ENCODE results near the gene EXOC6B.

Gene EXOC6B

DNA sequence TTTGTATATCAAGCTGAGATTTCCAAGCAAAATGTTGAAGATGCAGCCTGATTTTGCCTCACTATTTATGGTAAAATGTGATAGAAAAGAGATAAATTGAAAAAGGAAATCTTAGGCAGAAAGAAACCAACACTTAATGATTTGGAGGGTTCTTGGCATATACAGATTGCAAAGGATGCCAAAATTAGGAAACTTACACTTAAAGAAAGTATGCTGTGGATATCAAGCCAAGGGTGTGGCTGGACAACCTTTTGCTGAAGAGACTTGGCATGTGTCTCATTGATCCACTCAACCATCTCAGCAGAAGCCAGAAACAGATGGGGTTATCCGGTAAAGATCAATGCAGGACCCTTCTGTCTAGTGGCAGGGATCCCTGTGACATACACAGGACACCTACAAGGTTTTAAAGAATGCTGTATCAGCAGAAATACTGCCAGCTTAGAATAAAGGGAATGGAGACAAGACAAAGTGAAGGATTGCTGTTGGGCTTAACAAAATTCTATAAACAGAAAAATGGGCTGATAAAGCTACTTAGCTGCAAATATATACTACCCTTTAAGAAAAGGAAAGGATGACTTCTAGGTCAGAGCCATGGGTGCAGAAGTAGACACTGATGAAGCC lies 570.9 kb downstream of the EXOC6B start:
- Histone ChIP-seq H3K9me3 (ENCODE audit: control insufficient read depth, low read length) (peaks cover 4% of the 10 kb centered on the region), H3K36me3 (ENCODE audit: control insufficient read depth, insufficient read depth, low read length) (no peaks in the 10 kb centered on the region), H3K4me1 (ENCODE audit: control insufficient read depth, insufficient read depth, low read length, poor library complexity, severe bottlenecking) (no peaks in the 10 kb centered on the region), H3K4me3 (ENCODE audit: extremely low read depth, insufficient read depth, low read length, poor library complexity, severe bottlenecking) (no peak overlapping the region), H3K27ac (ENCODE audit: low read depth, low read length, severe bottlenecking) (no peak overlapping the region)
- 100% methylated on average over 1 of the region's 1 CpG for WGBS, 2 experiments (ENCODE audit: insufficient coverage in 2 of 2)

- H3K4me3 ChIP-seq (ENCODE audit: extremely low read depth, insufficient read depth, low read length, poor library complexity, severe bottlenecking) = no peak overlapping the region
- peaks cover 11% of the 10 kb centered on the region for H3K4me1 ChIP-seq (ENCODE audit: control insufficient read depth, insufficient read depth, low read length, poor library complexity, severe bottlenecking)
- H3K36me3 ChIP-seq (ENCODE audit: control insufficient read depth, insufficient read depth, low read length) = no peaks in the 10 kb centered on the region
- no peak overlapping the region for H3K27ac ChIP-seq (ENCODE audit: low read depth, low read length, severe bottlenecking)
- H3K9me3 ChIP-seq (ENCODE audit: control insufficient read depth, low read length) = no peaks in the 10 kb centered on the region
These were observed 587.5 kb downstream of the EXOC6B start for GRCh38 chr2:72238311-72238710.

DNA sequence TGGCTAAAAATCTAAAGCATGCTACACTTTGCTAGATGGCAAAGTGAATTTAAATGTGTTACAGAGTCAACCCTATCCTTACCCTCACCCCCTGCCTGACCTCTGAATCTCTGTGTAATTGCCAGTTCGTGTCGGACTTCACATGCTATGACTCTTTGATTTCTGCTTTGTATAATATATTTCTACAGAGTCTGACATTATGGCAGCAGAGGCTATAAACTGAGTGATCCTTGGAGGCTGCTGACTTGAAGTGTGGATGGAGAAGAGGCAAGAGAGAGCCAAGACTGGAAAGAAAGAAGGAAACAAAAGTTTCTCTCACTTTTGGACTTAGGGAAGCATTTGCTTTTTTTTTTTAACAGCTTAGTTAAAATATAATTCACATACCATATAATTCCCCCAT lies 588.3 kb downstream of the EXOC6B start:
- Histone ChIP-seq H3K36me3 (ENCODE audit: control insufficient read depth, insufficient read depth, low read length) (no peaks in the 10 kb centered on the region), H3K4me3 (ENCODE audit: extremely low read depth, insufficient read depth, low read length, poor library complexity, severe bottlenecking) (no peak overlapping the region), H3K27ac (ENCODE audit: low read depth, low read length, severe bottlenecking) (no peak overlapping the region), H3K9me3 (ENCODE audit: control insufficient read depth, low read length) (no peaks in the 10 kb centered on the region), H3K4me1 (ENCODE audit: control insufficient read depth, insufficient read depth, low read length, poor library complexity, severe bottlenecking) (peaks cover 11% of the 10 kb centered on the region)
- no CpG with 5 or more reads among the region's 2 CpGs for WGBS, 2 experiments (ENCODE audit: insufficient coverage in 2 of 2)

GRCh38 chr2:72236445-72237067 lies 589.3 kb downstream of the EXOC6B start:
- Histone ChIP-seq H3K4me1 (ENCODE audit: control insufficient read depth, insufficient read depth, low read length, poor library complexity, severe bottlenecking) (peaks cover 11% of the 10 kb centered on the region), H3K9me3 (ENCODE audit: control insufficient read depth, low read length) (no peaks in the 10 kb centered on the region), H3K4me3 (ENCODE audit: extremely low read depth, insufficient read depth, low read length, poor library complexity, severe bottlenecking) (no peak overlapping the region), H3K36me3 (ENCODE audit: control insufficient read depth, insufficient read depth, low read length) (no peaks in the 10 kb centered on the region), H3K27ac (ENCODE audit: low read depth, low read length, severe bottlenecking) (peak overlapping the region; percentile 19)
- 83 to 100% methylated on average over 1 of the region's 3 CpGs for WGBS, 2 experiments (ENCODE audit: insufficient coverage in 2 of 2)

DNA sequence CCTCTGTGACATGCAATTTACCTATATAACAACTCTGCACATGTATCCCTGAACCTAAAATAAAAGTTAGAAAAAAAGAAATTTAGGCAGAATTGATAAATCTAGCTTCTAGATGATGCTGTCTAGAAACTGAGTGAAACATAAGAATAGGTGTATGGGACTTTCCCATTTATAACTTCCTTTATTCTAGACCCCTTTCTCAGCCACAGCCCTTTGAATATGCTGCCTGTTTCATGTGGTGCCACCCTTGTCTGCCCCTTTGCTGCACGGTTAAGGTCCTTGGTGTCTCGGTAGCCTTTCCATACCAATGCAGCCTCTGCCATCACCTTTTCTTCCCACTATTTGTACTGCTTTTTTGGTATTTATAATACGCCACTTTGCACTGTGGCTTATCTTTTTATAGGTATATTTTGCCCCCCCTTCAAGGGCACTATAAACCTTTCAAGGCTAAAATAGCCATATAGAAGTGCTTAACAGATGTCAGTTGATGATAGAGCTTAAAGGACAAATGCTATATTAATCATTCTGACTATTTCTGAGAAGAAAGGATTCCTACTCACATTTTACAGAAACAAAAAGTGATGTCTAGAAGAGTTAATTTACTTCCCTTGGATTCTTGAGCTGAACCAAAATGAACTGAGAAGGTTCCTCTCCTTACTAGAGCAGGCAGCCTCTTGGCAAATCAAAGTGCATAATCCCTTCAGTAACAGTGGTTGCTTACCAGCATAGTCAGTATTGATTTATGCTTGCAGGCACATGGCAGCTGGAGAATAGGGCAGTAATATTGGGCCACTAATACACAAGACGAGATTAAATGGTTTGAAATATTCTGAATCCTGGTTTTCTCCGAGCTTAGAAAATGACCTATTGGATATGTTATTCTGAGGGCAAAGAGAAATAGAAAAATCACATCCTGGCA lies 590.1 kb downstream of the EXOC6B start:
- Histone ChIP-seq H3K4me3 (ENCODE audit: extremely low read depth, insufficient read depth, low read length, poor library complexity, severe bottlenecking) (no peak overlapping the region), H3K9me3 (ENCODE audit: control insufficient read depth, low read length) (no peaks in the 10 kb centered on the region), H3K27ac (ENCODE audit: low read depth, low read length, severe bottlenecking) (no peak overlapping the region), H3K4me1 (ENCODE audit: control insufficient read depth, insufficient read depth, low read length, poor library complexity, severe bottlenecking) (peaks cover 11% of the 10 kb centered on the region), H3K36me3 (ENCODE audit: control insufficient read depth, insufficient read depth, low read length) (no peaks in the 10 kb centered on the region)
- 90% methylated on average over 2 of the region's 5 CpGs; no CpG with 5 or more reads in 1 of the 2 experiments for whole genome bisulfite sequencing, 2 experiments (ENCODE audit: insufficient coverage in 2 of 2)

GRCh38 chr2:72233211-72233610 lies 592.6 kb downstream of the EXOC6B start:
- no peak overlapping the region for H3K27ac ChIP-seq (ENCODE audit: low read depth, low read length, severe bottlenecking)
- H3K4me1 ChIP-seq (ENCODE audit: control insufficient read depth, insufficient read depth, low read length, poor library complexity, severe bottlenecking) = peaks cover 11% of the 10 kb centered on the region
- WGBS, 2 experiments (ENCODE audit: insufficient coverage in 2 of 2) = 80 to 83% methylated on average over 1 to 2 of the region's 2 CpGs
- no peaks in the 10 kb centered on the region for H3K9me3 ChIP-seq (ENCODE audit: control insufficient read depth, low read length)
- H3K36me3 ChIP-seq (ENCODE audit: control insufficient read depth, insufficient read depth, low read length) = no peaks in the 10 kb centered on the region
- H3K4me3 ChIP-seq (ENCODE audit: extremely low read depth, insufficient read depth, low read length, poor library complexity, severe bottlenecking) = no peak overlapping the region

DNA sequence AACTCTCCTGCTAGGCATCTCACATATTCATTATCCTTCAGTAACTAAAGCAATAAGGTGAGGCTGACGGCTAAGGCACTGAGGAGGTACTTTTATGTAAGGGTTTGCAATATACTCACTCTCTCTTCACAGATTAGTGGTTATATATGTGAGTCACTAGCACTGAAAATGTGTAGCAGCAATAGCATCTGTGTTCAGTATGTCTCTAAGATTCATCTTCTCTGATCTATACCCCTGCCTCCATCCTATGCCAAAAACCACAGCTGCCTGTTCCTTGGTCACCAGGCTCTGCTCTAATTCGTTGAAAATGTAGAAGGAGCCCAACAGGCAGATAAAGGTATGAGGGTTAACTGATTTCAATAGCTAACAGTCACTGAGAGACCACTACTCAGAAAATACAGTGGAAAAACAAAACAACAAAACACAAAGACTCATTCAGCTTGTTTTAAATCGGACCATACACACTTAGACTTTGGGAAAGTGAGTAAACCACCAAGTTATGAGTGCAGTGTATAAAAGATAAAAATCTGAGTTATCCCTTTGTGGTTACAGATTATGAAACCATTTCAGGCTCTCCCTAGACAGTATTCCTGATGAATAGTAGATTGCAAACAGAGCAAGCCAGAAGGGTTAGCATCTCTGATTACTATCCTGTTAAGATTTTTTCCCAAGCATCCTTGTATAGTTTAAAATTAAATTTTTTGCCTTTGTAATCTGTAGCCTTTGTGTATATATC lies 602.8 kb downstream of the EXOC6B start:
- no CpG with 5 or more reads among the region's 3 CpGs for WGBS, 2 experiments (ENCODE audit: insufficient coverage in 2 of 2)
- Histone ChIP-seq H3K27ac (ENCODE audit: low read depth, low read length, severe bottlenecking) (no peak overlapping the region), H3K9me3 (ENCODE audit: control insufficient read depth, low read length) (no peaks in the 10 kb centered on the region)

DNA sequence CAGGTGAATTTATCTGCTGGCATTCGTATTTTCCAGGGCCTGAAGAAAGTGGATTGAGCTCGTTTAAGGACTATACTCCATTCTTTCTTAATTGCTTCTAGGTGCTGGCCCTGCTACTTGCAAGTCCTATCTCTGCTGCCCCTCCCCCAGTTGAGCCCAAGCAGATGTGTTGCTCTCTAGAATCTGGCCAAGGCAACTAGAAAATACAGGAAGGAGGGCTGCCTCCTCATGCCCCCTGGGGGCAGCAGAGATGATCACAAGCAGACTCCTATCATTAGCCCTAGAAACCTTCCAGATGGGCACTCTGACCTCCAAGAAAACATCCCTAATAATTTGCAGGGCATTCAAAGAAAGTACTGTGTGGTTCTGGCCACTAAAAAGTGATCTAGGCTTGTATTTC lies 605.7 kb downstream of the EXOC6B start:
- Histone ChIP-seq H3K27ac (ENCODE audit: low read depth, low read length, severe bottlenecking) (no peak overlapping the region), H3K36me3 (ENCODE audit: control insufficient read depth, insufficient read depth, low read length) (no peaks in the 10 kb centered on the region), H3K4me3 (ENCODE audit: extremely low read depth, insufficient read depth, low read length, poor library complexity, severe bottlenecking) (no peak overlapping the region), H3K9me3 (ENCODE audit: control insufficient read depth, low read length) (no peaks in the 10 kb centered on the region), H3K4me1 (ENCODE audit: control insufficient read depth, insufficient read depth, low read length, poor library complexity, severe bottlenecking) (no peaks in the 10 kb centered on the region)
- WGBS, 2 experiments (ENCODE audit: insufficient coverage in 2 of 2) = 56 to 65% methylated on average over 2 of the region's 2 CpGs

More for the DNA sequence above, 602.8 kb downstream of the EXOC6B start:
- no peaks in the 10 kb centered on the region for H3K4me1 ChIP-seq (ENCODE audit: control insufficient read depth, insufficient read depth, low read length, poor library complexity, severe bottlenecking)
- no peaks in the 10 kb centered on the region for H3K36me3 ChIP-seq (ENCODE audit: control insufficient read depth, insufficient read depth, low read length)
- H3K4me3 ChIP-seq (ENCODE audit: extremely low read depth, insufficient read depth, low read length, poor library complexity, severe bottlenecking) = no peak overlapping the region

- WGBS, 2 experiments (ENCODE audit: insufficient coverage in 2 of 2) = 89% methylated on average over 1 of the region's 4 CpGs; no CpG with 5 or more reads in 1 of the 2 experiments
- Histone ChIP-seq H3K27ac (ENCODE audit: low read depth, low read length, severe bottlenecking) (no peak overlapping the region), H3K9me3 (ENCODE audit: control insufficient read depth, low read length) (no peaks in the 10 kb centered on the region), H3K4me1 (ENCODE audit: control insufficient read depth, insufficient read depth, low read length, poor library complexity, severe bottlenecking) (peaks cover 2% of the 10 kb centered on the region), H3K36me3 (ENCODE audit: control insufficient read depth, insufficient read depth, low read length) (no peaks in the 10 kb centered on the region), H3K4me3 (ENCODE audit: extremely low read depth, insufficient read depth, low read length, poor library complexity, severe bottlenecking) (no peak overlapping the region)
These were observed 611.2 kb downstream of the EXOC6B start for GRCh38 chr2:72214429-72215143.

DNA sequence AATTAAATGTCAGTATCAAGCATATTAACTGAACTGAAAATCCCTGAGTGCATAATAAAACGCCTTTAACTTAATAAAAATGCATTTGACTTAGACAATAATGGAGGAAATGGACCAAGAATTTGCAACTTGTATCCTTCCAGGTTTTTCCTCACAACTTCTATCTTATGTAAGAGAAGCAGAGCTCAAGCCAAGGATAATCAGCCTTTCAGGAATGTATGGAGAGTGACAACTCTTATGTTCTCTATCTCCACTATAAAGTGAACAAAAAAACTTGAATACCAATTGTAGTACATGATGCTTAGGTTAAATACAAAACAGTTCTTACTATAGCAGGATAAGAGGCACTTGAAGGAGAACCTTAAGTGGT lies 613.4 kb downstream of the EXOC6B start:
- Histone ChIP-seq H3K27ac (ENCODE audit: low read depth, low read length, severe bottlenecking) (no peak overlapping the region), H3K4me3 (ENCODE audit: extremely low read depth, insufficient read depth, low read length, poor library complexity, severe bottlenecking) (no peak overlapping the region), H3K9me3 (ENCODE audit: control insufficient read depth, low read length) (no peaks in the 10 kb centered on the region), H3K36me3 (ENCODE audit: control insufficient read depth, insufficient read depth, low read length) (no peaks in the 10 kb centered on the region), H3K4me1 (ENCODE audit: control insufficient read depth, insufficient read depth, low read length, poor library complexity, severe bottlenecking) (peaks cover 2% of the 10 kb centered on the region)
- no CpG with 5 or more reads among the region's 1 CpG for WGBS, 2 experiments (ENCODE audit: insufficient coverage in 2 of 2)

Measured in mesodermal cell (in vitro differentiated cells).